ENCODE data around the gene SEMA5B. TPM values are rescaled to one million over a fixed set of nuclear protein-coding genes. Genes with fewer than 3 reads are reported as not detected.

SEMA5B gene
- total RNA-seq, 1 experiment from 2014 or later = 9.4 TPM

- H2BK15ac ChIP-seq (ENCODE audit: low read depth, low read length) = no peak overlapping the region
- WGBS (ENCODE audit: extremely low coverage, insufficient read length, low lambda C conversion rate) = no CpG with 5 or more reads among the region's 6 CpGs
- H3K4me3 Mint-ChIP-seq = no peak overlapping the region
These were observed 18.7 kb downstream of the SEMA5B start for GRCh38 chr3:123008840-123009239.

More at GRCh38 chr3:123008840-123009239, 18.7 kb downstream of the SEMA5B start:
- Mint-ChIP-seq H3K9me3 (no peaks in the 10 kb centered on the region), H3K27me3 (ENCODE audit: low read depth) (peaks cover 6% of the 10 kb centered on the region; the same call in 1 of the 2 replicates), H3K4me1 (peaks cover 9 to 42% of the 10 kb centered on the region in 2 experiments), H3K27ac (no peak overlapping the region), H3K36me3 (ENCODE audit: insufficient read depth in 1 of 3, low read depth in 3 of 3) (peaks cover 0 to 4% (median 0%) of the 10 kb centered on the region in 3 experiments; a peak in 2 of 7 replicates)
- Histone ChIP-seq H2BK12ac (ENCODE audit: insufficient read length, low read depth, low read length) (no peak overlapping the region), H4K91ac (ENCODE audit: insufficient read length, low read depth, low read length) (no peak overlapping the region), H3K27ac (ENCODE audit: insufficient read length, low read depth, low read length) (no peak overlapping the region), H2BK20ac (ENCODE audit: low read depth, low read length, poor library complexity, severe bottlenecking) (no peak overlapping the region), H4K5ac (ENCODE audit: insufficient read length, low read depth, low read length) (no peak overlapping the region), H3K18ac (ENCODE audit: insufficient read length, low read depth, low read length) (no peak overlapping the region), H3T11ph (ENCODE audit: low read length) (no peak overlapping the region), H4K8ac (replicated peaks; ENCODE audit: insufficient read length, low read depth, low read length) (no peak overlapping the region), H2BK120ac (ENCODE audit: low read depth, low read length, poor library complexity, severe bottlenecking) (no peak overlapping the region), H3K14ac (ENCODE audit: insufficient read depth, low read length) (no peak overlapping the region), H4K20me1 (ENCODE audit: control insufficient read depth, insufficient read depth, insufficient read length) (no peaks in the 10 kb centered on the region), H3K23me2 (ENCODE audit: insufficient read length, low read depth, low read length, poor library complexity, severe bottlenecking) (no peaks in the 10 kb centered on the region), H3K27me3 (ENCODE audit: insufficient read depth, low read length) (no peaks in the 10 kb centered on the region), H2BK5ac (ENCODE audit: insufficient read length, low read length) (no peak overlapping the region), H3K23ac (ENCODE audit: insufficient read length, low read depth, low read length) (no peak overlapping the region), H3K9me3 (ENCODE audit: control insufficient read depth, low read depth, low read length) (no peaks in the 10 kb centered on the region), H2AK5ac (ENCODE audit: insufficient read length, low read length) (no peak overlapping the region), H3K56ac (ENCODE audit: insufficient read length, low read depth, low read length) (no peak overlapping the region), H3K9ac (ENCODE audit: extremely low read depth, insufficient read length, low read length) (no peak overlapping the region), H3K79me1 (ENCODE audit: insufficient read depth, low read depth, low read length, poor library complexity, severe bottlenecking) (no peaks in the 10 kb centered on the region), H3K79me2 (ENCODE audit: insufficient read depth, low read length) (no peaks in the 10 kb centered on the region), H3K4me2 (ENCODE audit: insufficient read depth, insufficient read length, low read length) (no peak overlapping the region), H3K4ac (ENCODE audit: low read depth, low read length) (no peak overlapping the region), H2AFZ (ENCODE audit: low read length) (no peak overlapping the region), H3K4me1 (ENCODE audit: insufficient read depth, low read length) (no peaks in the 10 kb centered on the region; the same call in 1 of the 2 replicates)
- TF ChIP-seq, protein P1, sequence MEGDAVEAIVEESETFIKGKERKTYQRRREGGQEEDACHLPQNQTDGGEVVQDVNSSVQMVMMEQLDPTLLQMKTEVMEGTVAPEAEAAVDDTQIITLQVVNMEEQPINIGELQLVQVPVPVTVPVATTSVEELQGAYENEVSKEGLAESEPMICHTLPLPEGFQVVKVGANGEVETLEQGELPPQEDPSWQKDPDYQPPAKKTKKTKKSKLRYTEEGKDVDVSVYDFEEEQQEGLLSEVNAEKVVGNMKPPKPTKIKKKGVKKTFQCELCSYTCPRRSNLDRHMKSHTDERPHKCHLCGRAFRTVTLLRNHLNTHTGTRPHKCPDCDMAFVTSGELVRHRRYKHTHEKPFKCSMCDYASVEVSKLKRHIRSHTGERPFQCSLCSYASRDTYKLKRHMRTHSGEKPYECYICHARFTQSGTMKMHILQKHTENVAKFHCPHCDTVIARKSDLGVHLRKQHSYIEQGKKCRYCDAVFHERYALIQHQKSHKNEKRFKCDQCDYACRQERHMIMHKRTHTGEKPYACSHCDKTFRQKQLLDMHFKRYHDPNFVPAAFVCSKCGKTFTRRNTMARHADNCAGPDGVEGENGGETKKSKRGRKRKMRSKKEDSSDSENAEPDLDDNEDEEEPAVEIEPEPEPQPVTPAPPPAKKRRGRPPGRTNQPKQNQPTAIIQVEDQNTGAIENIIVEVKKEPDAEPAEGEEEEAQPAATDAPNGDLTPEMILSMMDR (conservative IDR thresholded peaks at IDR 0.05) = no peak
- DNase-seq = no peak

Measured in H9 (cell line).